Caco-2 (cell line): ENCODE measurements around the gene MGA. TPM values are rescaled to one million over a fixed set of nuclear protein-coding genes. Genes with fewer than 3 reads are reported as not detected.

Experiments used
- BruUV-seq: library from RNA; stranded (reverse); fragments of 400-500 nt; replicated peaks from 2 replicates; lab custom pipeline; 2021; lab: Mats Ljungman, UMichigan
- CTCF ChIA-PET: fragments of 300-600 bp; sonication (Branson Sonifier 250); formaldehyde crosslinking; loops from one replicate; lab custom pipeline; 2022; ENCODE audit warnings: antibody characterized with exemption; lab: Charles Lee
- POLR2A ChIA-PET: fragments of 300-600 bp; sonication (Branson Sonifier 250); formaldehyde crosslinking; loops from one replicate; lab custom pipeline; 2022; ENCODE audit warnings: antibody characterized with exemption; lab: Charles Lee
- DNase-seq, 2 experiments: peaks; one replicate each; pipeline versions ENCODE4 v3.0.0 to v3.0.0-alpha.2; 2020 to 2022
- H3K27me3 ChIP-seq: replicated peaks from 2 replicates; pipeline ENCODE4 v1.6.0; 2011; ENCODE audit warnings: low read length; ENCODE audit not compliant: control insufficient read depth, insufficient read depth
- H3K36me3 ChIP-seq: 2 replicates; pipeline ENCODE4 v1.5.1; 2011; ENCODE audit warnings: low read length; ENCODE audit not compliant: control insufficient read depth, insufficient read depth
- H3K4me1 ChIP-seq: fragments of 250-450 bp; sonication (Bioruptor Pico); 2 replicates; pipeline ENCODE4 v1.5.1; 2020; ENCODE audit warnings: mild to moderate bottlenecking
- H3K4me3 ChIP-seq: 2 replicates; pipeline ENCODE4 v1.5.1; 2011; ENCODE audit warnings: low read depth, mild to moderate bottlenecking, control low read depth, low read length
- H3K9me3 ChIP-seq: fragments of 250-450 bp; sonication (Bioruptor Pico); 2 replicates; pipeline ENCODE4 v1.5.1; 2020; ENCODE audit warnings: mild to moderate bottlenecking, moderate library complexity
- H3K27ac Mint-ChIP-seq: one replicate; pipeline ENCODE4 v1.8.0; 2022; ENCODE audit warnings: mixed read lengths; ENCODE audit not compliant: unreplicated experiment
- H3K27me3 Mint-ChIP-seq: one replicate; pipeline ENCODE4 v1.8.0; 2022; ENCODE audit warnings: mixed read lengths; ENCODE audit not compliant: insufficient read depth, unreplicated experiment
- H3K36me3 Mint-ChIP-seq: one replicate; pipeline ENCODE4 v1.8.0; 2022; ENCODE audit warnings: mild to moderate bottlenecking, mixed read lengths; ENCODE audit not compliant: insufficient read depth, unreplicated experiment
- H3K4me1 Mint-ChIP-seq: one replicate; pipeline ENCODE4 v1.8.0; 2022; ENCODE audit warnings: low read depth, mixed read lengths; ENCODE audit not compliant: unreplicated experiment
- H3K4me3 Mint-ChIP-seq: one replicate; pipeline ENCODE4 v1.8.0; 2022; ENCODE audit warnings: mild to moderate bottlenecking, moderate library complexity, mixed read lengths; ENCODE audit not compliant: unreplicated experiment
- H3K9me3 Mint-ChIP-seq: one replicate; pipeline ENCODE4 v1.8.0; 2022; ENCODE audit warnings: mixed read lengths; ENCODE audit not compliant: unreplicated experiment
- intact Hi-C: fragments of 100-400 bp; cut with micrococcal nuclease; formaldehyde crosslinking; loops from one replicate; pipeline ENCODE4 v1.10.0; 2022; ENCODE audit not compliant: unreplicated experiment
- total RNA-seq: library from RNA; stranded (reverse); gene quantifications from 2 replicates; pipeline ENCODE4 v1.2.3, GENCODE V29; 2022
- TF ChIP-seq, protein P1 (sequence below), 2 experiments: fragments of 200-600 bp in 1 of 2; IDR thresholded peaks; 1 replicate in 1 of 2; 2 replicates in 1 of 2; pipeline versions ENCODE4 v1.5.1 to v1.8.0; 2011 to 2022; ENCODE audit warnings: antibody characterized with exemption in 1 of 2, control low read depth in 1 of 2, inconsistent platforms in 1 of 2, low read depth in 1 of 2, low read length in 1 of 2, mild to moderate bottlenecking in 1 of 2, moderate library complexity in 1 of 2; ENCODE audit not compliant: insufficient read depth in 1 of 2, severe bottlenecking in 1 of 2, unreplicated experiment in 1 of 2

Gene MGA
- total RNA-seq, 1 experiment from 2014 or later = 59.6 TPM

DNA sequence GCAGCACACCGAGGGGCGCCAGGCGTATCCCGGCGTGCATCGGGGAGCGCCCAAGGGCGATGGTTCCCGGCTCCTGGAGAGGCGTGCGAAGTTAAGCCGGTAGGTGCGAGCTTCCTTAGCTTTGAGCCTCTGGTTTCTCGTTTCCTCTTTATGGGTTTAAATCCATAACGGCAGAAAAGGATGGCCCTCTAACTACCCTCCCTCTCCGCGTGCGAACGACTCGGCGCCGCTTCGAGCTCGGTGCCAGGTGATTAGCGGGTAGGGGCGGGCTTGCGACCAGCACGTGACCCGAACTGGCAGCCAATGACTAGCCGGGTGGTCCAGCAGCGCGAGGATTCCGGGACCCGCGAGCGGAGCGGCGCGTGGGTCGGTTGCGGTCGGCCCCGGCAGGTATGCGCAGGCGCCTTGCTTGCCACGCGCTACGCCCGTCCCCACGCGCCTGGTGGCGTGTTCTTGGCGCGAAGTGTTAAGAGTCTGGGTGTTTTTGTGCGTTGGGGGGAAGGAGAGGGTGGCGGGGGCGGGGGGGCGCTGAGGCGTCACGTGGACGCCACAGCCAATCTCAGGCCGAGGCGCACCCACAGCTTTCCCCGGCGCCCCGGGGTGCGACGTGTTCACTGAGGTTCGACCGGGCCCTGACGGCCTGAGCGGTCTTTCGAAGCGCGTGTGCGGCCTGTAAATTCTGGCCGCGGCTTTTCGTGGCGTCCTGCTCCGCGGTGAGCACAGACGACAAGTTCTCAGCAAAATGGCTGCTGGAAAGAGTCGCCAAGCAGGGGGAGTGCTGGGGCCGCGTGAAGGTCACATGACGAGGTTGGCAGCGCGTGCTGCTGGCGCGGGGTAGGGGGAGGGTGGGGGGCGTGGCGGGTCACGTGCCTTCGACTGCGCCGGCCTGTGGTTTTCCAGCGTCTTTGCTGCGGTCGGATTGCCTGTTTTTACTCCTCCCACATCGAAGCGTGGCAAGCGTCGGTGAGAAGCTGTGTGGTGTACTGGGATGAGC lies 38.7 kb upstream of the MGA start:
- Histone ChIP-seq H3K36me3 (no peaks in the 10 kb centered on the region), H3K4me1 (peaks cover 9% of the 10 kb centered on the region; the same call in 1 of the 2 replicates), H3K4me3 (peak overlapping the region; percentile 76), H3K27me3 (no peaks in the 10 kb centered on the region), H3K9me3 (no peaks in the 10 kb centered on the region)
- H3K9me3 Mint-ChIP-seq = no peaks in the 10 kb centered on the region
- H3K4me3 Mint-ChIP-seq = peak overlapping the region; percentile 97
- BruUV-seq = no TSS peak
- TF ChIP-seq, protein P1, sequence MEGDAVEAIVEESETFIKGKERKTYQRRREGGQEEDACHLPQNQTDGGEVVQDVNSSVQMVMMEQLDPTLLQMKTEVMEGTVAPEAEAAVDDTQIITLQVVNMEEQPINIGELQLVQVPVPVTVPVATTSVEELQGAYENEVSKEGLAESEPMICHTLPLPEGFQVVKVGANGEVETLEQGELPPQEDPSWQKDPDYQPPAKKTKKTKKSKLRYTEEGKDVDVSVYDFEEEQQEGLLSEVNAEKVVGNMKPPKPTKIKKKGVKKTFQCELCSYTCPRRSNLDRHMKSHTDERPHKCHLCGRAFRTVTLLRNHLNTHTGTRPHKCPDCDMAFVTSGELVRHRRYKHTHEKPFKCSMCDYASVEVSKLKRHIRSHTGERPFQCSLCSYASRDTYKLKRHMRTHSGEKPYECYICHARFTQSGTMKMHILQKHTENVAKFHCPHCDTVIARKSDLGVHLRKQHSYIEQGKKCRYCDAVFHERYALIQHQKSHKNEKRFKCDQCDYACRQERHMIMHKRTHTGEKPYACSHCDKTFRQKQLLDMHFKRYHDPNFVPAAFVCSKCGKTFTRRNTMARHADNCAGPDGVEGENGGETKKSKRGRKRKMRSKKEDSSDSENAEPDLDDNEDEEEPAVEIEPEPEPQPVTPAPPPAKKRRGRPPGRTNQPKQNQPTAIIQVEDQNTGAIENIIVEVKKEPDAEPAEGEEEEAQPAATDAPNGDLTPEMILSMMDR (IDR thresholded peaks at IDR 0.05; ENCODE audit: insufficient read depth in 1 of 2, low read depth in 1 of 2, low read length in 1 of 2, severe bottlenecking in 1 of 2, unreplicated experiment in 1 of 2) = no peak
- DNase-seq = peak; percentile 94 to 96
- CTCF ChIA-PET = interaction anchor here (0.6 to 1.9 kb wide), 7 partner anchors 18 to 156 kb away, joined by 3 to 7 read pairs (median 4); partner anchors contain the start of genes MAPKBP1 and MGA
- intact Hi-C loops = loop anchor here (1.0 to 2.0 kb wide), 4 partner anchors 16 to 65 kb away; partner anchors contain the start of gene MGA
- H3K4me1 Mint-ChIP-seq = no peaks in the 10 kb centered on the region
- H3K27me3 Mint-ChIP-seq = no peaks in the 10 kb centered on the region
- POLR2A ChIA-PET = interaction anchor here (0.5 to 2.4 kb wide), 25 partner anchors 8 to 190 kb away, joined by 3 to 35 read pairs (median 4); partner anchors contain the start of genes MGA and RPAP1
- H3K36me3 Mint-ChIP-seq = peaks cover 25% of the 10 kb centered on the region
- H3K27ac Mint-ChIP-seq = peak overlapping the region; percentile 95

DNA sequence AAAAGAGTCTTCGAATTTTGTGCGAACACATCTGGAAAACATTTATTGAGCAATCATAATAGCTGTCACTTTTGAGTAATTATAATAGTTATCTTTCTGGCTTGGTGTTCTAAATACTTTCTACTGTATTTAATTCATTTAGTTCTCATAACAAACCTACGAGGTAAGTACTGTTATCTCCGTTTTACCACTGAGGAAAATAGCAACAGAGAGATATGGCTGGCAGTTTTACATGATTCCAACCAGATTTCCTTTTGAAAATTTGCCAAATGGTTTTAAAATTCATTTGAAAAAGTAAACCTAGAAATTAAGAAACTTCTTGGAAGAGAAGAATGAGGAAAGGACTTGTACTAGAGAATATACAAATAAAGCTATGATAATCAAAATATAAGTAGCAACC lies 37.3 kb upstream of the MGA start:
- ChIA-PET CTCF (interaction anchor here (1.9 kb wide), 1 partner anchor 55 kb away, joined by 4 read pairs; no protein-coding TSS in a partner anchor), POLR2A (interaction anchor here (2.4 kb wide), 1 partner anchor 38 kb away, joined by 15 read pairs; the partner anchor contains the start of gene MGA)
- no peak for DNase-seq
- H3K9me3 Mint-ChIP-seq = no peaks in the 10 kb centered on the region
- intact Hi-C loops = no loop called here
- Histone ChIP-seq H3K9me3 (no peaks in the 10 kb centered on the region), H3K4me1 (peaks cover 9% of the 10 kb centered on the region; the same call in 1 of the 2 replicates), H3K27me3 (no peaks in the 10 kb centered on the region), H3K36me3 (no peaks in the 10 kb centered on the region), H3K4me3 (peak overlapping the region; percentile 76)
- TF ChIP-seq, protein P1 (IDR thresholded peaks at IDR 0.05; ENCODE audit: insufficient read depth in 1 of 2, low read depth in 1 of 2, low read length in 1 of 2, severe bottlenecking in 1 of 2, unreplicated experiment in 1 of 2) = no peak
- H3K36me3 Mint-ChIP-seq = peaks cover 25% of the 10 kb centered on the region
- peak overlapping the region; percentile 97 for H3K4me3 Mint-ChIP-seq
- no peaks in the 10 kb centered on the region for H3K27me3 Mint-ChIP-seq
- no TSS peak for BruUV-seq
- no peaks in the 10 kb centered on the region for H3K4me1 Mint-ChIP-seq
- no peak overlapping the region for H3K27ac Mint-ChIP-seq

DNA sequence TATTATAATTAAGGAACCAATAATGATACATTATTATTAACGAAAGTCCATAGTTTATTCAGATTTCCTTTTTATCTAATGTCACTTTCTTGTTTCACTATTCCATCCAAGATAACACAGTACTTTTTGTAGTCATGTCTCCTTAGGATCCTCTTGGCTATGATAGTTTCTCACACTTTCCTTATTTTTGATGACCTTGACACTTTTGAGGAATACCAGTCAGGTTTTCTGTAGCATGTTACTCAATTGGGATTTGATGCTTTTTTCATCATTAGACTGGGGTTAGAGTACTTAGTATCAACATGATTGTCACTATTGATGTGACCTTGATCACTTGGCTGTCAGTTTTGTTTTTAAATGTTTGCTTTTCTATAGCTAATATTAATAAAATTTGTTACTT lies 33.0 kb upstream of the MGA start:
- H3K4me1 Mint-ChIP-seq = peaks cover 16% of the 10 kb centered on the region
- H3K4me3 Mint-ChIP-seq = no peak overlapping the region
- no TSS peak for BruUV-seq
- TF ChIP-seq, protein P1 (IDR thresholded peaks at IDR 0.05; ENCODE audit: insufficient read depth in 1 of 2, low read depth in 1 of 2, low read length in 1 of 2, severe bottlenecking in 1 of 2, unreplicated experiment in 1 of 2) = no peak
- H3K36me3 ChIP-seq = no peaks in the 10 kb centered on the region
- no peak for DNase-seq
- ChIA-PET CTCF (no interaction called here), POLR2A (no interaction called here)
- peaks cover 30% of the 10 kb centered on the region for H3K4me1 ChIP-seq
- intact Hi-C loops = no loop called here
- no peaks in the 10 kb centered on the region for H3K27me3 ChIP-seq
- no peak overlapping the region for H3K4me3 ChIP-seq
- H3K9me3 ChIP-seq = no peaks in the 10 kb centered on the region
- peaks cover 6% of the 10 kb centered on the region for H3K36me3 Mint-ChIP-seq
- no peak overlapping the region for H3K27ac Mint-ChIP-seq
- no peaks in the 10 kb centered on the region for H3K9me3 Mint-ChIP-seq
- H3K27me3 Mint-ChIP-seq = no peaks in the 10 kb centered on the region
